Eye (tissue), 1 donor: ENCODE measurements around the gene AKAP6.
"Not testable (repeated sequence)": the region's sequence is repeated elsewhere in the genome, so short reads cannot be mapped to it uniquely, and the experiment has no call there.

ENCODE experiments used
- DNase-seq: peaks from one replicate; pipeline ENCODE4 v3.0.0-alpha.2; 2015

The AKAP6 gene

GRCh38 chr14:32370714-32371113 lies 41.6 kb downstream of the AKAP6 start:
- DNase-seq: no peak

GRCh38 chr14:32372154-32372553 lies 43.1 kb downstream of the AKAP6 start:
- DNase-seq: no peak

- DNase-seq: not testable (repeated sequence)
These were observed 44.1 kb downstream of the AKAP6 start for GRCh38 chr14:32373174-32373573.

GRCh38 chr14:32374155-32374554 lies 45.1 kb downstream of the AKAP6 start:
- no peak for DNase-seq

- DNase-seq: no peak
These were observed 46.6 kb downstream of the AKAP6 start for GRCh38 chr14:32375663-32376062.

- DNase-seq: peak; percentile 26
These were observed 48.0 kb downstream of the AKAP6 start for GRCh38 chr14:32377046-32377646.

- DNase-seq: no peak
These were observed 49.2 kb downstream of the AKAP6 start for GRCh38 chr14:32378284-32378683.

- no peak for DNase-seq
These were observed 50.3 kb downstream of the AKAP6 start for GRCh38 chr14:32379447-32379846.

- no peak for DNase-seq
These were observed 52.8 kb downstream of the AKAP6 start for GRCh38 chr14:32381869-32382268.

- DNase-seq: peak; percentile 25
These were observed 53.6 kb downstream of the AKAP6 start for GRCh38 chr14:32382704-32383103.

GRCh38 chr14:32383364-32384009 lies 54.4 kb downstream of the AKAP6 start:
- no peak for DNase-seq

GRCh38 chr14:32384464-32384863 lies 55.4 kb downstream of the AKAP6 start:
- DNase-seq: no peak

- DNase-seq: not testable (repeated sequence)
These were observed 58.2 kb downstream of the AKAP6 start for GRCh38 chr14:32387295-32387694.

GRCh38 chr14:32393119-32393518 lies 64.0 kb downstream of the AKAP6 start:
- no peak for DNase-seq

- no peak for DNase-seq
These were observed 64.9 kb downstream of the AKAP6 start for GRCh38 chr14:32394038-32394437.

- no peak for DNase-seq
These were observed 67.8 kb downstream of the AKAP6 start for GRCh38 chr14:32396885-32397284.

GRCh38 chr14:32397861-32398640 lies 69.0 kb downstream of the AKAP6 start:
- DNase-seq: no peak

GRCh38 chr14:32399920-32400319 lies 70.8 kb downstream of the AKAP6 start:
- no peak for DNase-seq

GRCh38 chr14:32400480-32400879 lies 71.4 kb downstream of the AKAP6 start:
- DNase-seq: no peak

- DNase-seq: no peak
These were observed 73.9 kb downstream of the AKAP6 start for GRCh38 chr14:32403021-32403420.

- DNase-seq: no peak
These were observed 74.6 kb downstream of the AKAP6 start for GRCh38 chr14:32403688-32404087.

GRCh38 chr14:32404784-32405573 lies 75.9 kb downstream of the AKAP6 start:
- DNase-seq: no peak

- no peak for DNase-seq
These were observed 76.8 kb downstream of the AKAP6 start for GRCh38 chr14:32405856-32406255.
